C4-2B (cell line): ENCODE results near the gene THSD7B.

Source experiments
- H3K27ac ChIP-seq: fragments of 450-650 bp; 2 replicates; pipeline ENCODE4 v1.5.1; 2017
- ZFX ChIP-seq: fragments of 450-650 bp; IDR thresholded peaks from 2 replicates; pipeline ENCODE4 v1.6.1; 2017
- TF ChIP-seq, protein P1 (sequence below): fragments of 450-650 bp; conservative IDR thresholded peaks from 2 replicates; pipeline ENCODE4 v1.5.1; 2017; ENCODE audit warnings: mild to moderate bottlenecking

Gene THSD7B

DNA sequence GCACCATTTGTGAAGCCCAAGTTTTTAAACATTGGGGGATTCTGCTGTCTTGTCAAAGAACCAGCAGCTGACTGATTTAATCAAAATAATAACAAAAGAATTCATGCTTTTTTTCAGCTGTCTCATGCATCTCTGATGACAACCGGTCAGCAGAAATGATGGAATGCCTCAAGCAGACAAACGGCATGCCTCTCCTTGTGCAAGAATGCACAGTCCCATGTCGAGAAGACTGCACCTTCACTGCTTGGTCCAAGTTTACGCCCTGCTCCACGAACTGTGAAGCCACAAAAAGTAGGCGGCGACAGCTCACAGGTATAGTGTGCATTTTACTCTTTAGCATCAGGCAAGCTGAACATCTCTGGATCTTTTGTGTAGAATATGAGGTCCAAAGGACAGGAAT is 640.2 kb downstream of the THSD7B start:
- TF ChIP-seq, protein P1, sequence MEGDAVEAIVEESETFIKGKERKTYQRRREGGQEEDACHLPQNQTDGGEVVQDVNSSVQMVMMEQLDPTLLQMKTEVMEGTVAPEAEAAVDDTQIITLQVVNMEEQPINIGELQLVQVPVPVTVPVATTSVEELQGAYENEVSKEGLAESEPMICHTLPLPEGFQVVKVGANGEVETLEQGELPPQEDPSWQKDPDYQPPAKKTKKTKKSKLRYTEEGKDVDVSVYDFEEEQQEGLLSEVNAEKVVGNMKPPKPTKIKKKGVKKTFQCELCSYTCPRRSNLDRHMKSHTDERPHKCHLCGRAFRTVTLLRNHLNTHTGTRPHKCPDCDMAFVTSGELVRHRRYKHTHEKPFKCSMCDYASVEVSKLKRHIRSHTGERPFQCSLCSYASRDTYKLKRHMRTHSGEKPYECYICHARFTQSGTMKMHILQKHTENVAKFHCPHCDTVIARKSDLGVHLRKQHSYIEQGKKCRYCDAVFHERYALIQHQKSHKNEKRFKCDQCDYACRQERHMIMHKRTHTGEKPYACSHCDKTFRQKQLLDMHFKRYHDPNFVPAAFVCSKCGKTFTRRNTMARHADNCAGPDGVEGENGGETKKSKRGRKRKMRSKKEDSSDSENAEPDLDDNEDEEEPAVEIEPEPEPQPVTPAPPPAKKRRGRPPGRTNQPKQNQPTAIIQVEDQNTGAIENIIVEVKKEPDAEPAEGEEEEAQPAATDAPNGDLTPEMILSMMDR: no peak
- no peak for TF ChIP-seq ZFX
- no peak overlapping the region for H3K27ac ChIP-seq

DNA sequence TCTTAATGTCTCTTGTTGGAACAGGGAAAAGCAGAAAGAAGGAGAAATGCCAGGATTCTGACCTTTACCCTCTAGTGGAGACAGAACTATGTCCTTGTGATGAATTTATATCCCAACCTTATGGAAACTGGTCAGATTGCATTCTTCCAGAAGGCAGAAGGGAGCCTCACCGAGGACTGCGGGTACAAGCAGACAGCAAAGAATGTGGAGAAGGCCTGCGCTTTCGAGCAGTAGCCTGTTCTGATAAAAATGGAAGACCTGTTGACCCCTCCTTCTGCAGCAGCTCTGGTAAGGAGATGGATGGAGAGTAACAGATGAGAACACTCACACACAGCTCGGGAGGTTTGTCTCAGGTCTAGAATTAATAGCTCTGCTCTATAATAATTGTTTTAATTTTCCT is 646.2 kb downstream of the THSD7B start:
- no peak overlapping the region for H3K27ac ChIP-seq
- TF ChIP-seq ZFX: no peak
- TF ChIP-seq, protein P1: no peak

DNA sequence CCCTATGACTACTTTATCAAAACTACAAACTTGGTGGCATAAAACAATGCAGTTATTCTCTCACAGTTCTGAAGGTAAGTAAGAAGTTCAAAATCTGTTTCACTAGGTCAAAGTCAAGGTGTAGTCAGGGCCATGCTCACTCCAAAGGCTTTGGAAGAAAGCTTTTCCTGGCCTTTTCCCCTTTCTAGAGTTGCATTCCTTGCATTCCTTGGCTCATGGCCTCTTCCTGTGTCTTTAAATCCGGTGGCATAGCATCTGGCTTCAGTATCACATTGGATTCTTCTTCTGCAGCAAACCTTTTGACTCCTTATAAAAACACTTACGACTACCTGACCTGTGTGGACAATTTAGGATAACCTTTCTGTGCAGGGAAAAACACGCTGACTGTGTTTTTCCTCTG is 655.4 kb downstream of the THSD7B start:
- TF ChIP-seq, protein P1: no peak
- TF ChIP-seq ZFX: no peak
- H3K27ac ChIP-seq: no peak overlapping the region

DNA sequence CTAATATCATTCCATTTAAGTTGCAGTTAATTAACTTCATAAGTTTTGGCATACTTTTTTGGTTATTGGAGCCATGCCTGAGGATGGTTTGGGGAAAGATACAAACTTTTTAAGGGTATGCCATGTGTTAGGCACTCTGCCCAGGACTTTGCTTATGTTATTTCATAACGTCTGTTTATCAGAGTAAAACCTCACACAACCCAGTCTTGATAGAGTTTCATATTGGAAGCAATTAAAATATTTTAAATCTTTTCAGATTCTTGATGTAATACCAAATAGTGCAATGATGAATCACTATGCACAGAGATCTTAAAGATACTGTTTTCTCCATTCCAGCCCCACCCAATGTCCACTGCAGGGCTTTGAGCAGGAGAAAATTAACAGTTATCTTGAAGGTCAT is 669.8 kb downstream of the THSD7B start:
- TF ChIP-seq, protein P1: no peak
- no peak for TF ChIP-seq ZFX
- no peak overlapping the region for H3K27ac ChIP-seq

DNA sequence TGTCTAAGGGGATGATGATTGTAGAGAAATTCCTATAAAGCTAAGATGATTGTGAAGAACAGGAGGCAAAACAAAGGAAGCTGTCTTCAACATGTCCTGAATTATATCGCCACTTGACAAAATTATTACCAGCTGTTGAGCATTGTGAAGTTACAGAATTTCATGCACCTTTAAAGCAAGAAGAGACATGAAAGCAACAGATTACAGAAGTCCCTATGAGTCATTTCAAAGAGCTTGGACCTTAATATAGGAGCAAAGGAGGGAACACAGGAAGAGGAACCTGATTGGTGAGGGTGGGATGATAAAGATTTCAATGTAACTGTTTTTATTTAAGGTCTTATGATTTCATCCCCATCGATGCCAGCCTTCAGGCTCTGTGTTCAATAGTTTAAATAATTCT is 672.0 kb downstream of the THSD7B start:
- H3K27ac ChIP-seq: no peak overlapping the region
- TF ChIP-seq, protein P1: no peak
- no peak for TF ChIP-seq ZFX

DNA sequence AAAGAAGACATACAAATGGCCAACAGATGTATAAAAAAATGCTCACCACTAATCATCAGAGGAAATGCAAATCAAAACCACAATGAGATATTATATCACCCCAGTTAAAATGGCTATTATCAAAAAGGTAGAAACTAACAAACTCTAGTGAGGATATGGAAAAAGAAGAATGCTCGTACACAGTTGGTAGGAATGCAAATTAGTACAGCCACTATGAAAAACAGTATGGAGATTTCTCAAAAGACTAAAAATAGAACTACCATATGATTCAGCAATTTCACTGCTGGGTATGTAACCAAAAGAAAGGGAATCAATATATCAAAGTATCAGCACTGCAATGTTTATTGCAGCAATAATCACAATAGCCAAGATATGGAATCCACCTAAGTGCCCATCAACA is 679.6 kb downstream of the THSD7B start:
- H3K27ac ChIP-seq: no peak overlapping the region
- no peak for TF ChIP-seq ZFX
- TF ChIP-seq, protein P1: no peak

DNA sequence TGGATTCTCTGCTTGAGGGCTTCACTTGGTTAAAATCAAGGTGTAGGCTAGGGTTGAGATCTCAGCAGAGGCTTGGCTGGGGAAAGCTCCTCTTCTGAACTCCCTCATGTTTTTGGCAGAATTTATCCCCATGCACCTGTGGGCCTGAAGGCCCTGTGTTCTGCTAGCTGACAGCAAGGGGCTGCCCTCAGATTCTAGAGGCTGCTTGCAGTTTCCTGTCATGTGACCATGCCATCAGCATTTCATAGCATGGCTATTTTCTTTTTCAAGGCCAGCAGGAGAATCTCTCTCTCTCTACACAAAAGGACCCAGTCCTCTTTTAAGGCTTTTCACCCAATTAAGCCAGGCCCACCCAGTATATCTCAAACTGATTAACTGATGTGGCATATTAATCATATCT is 684.1 kb downstream of the THSD7B start:
- TF ChIP-seq, protein P1: no peak
- TF ChIP-seq ZFX: no peak
- H3K27ac ChIP-seq: no peak overlapping the region
